Measurements from ENCODE around the gene SERF2. TPM values are rescaled to one million over a fixed set of nuclear protein-coding genes. Genes with fewer than 3 reads are reported as not detected.
"Not testable (repeated sequence)": the region's sequence is repeated elsewhere in the genome, so short reads cannot be mapped to it uniquely, and the experiment has no call there.

Gene SERF2
- total RNA-seq, 4 donors from 2014 or later = 520 to 903 (median 765) TPM

DNA sequence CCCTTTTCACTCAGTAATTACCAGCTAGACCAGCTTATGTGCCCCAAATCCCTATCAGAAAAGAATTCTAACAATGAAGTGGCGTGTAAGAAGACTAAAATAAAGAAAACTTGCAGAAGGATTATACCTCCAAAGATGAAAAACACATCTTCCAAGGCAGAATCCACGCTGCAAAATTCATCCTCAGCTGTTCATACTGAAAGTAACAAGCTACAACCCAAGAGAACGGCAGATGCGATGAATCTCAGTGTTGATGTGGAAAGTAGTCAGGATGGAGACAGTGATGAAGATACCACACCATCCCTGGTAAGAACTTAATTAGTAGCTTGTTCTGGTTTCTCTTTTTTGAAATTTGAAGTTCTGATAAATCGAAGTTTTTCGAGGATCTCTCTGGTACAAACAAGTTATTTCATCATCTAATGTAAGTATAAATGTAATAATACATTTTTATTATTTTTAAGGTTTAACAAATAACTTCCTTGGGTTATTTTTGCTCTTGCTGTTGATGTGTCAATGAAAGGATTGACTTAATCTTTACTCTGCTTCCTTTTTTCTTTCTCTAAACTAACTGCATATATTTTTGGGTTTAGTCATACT, 36.0 kb downstream of the SERF2 start:
- intact Hi-C loops (cut with DNase I) = no loop called here
- 37 to 40% methylated on average over 6 of the region's 6 CpGs for WGBS, 2 donors
- Histone ChIP-seq H3K27ac (peak overlapping the region in 3 of 4 donors; percentile 78 to 87 (median 84)), H3K4me3 (peak overlapping the region; percentile 45 to 83 (median 60)), H3K36me3 (no peaks in the 10 kb centered on the region), H3K9me3 (no peaks in the 10 kb centered on the region), H3K27me3 (no peaks in the 10 kb centered on the region), H3K4me1 (peaks cover 20 to 53% (median 23%) of the 10 kb centered on the region in 3 donors)
- no peak for TF ChIP-seq POLR2A (IDR thresholded peaks at IDR 0.05)
- TF ChIP-seq, protein P1, sequence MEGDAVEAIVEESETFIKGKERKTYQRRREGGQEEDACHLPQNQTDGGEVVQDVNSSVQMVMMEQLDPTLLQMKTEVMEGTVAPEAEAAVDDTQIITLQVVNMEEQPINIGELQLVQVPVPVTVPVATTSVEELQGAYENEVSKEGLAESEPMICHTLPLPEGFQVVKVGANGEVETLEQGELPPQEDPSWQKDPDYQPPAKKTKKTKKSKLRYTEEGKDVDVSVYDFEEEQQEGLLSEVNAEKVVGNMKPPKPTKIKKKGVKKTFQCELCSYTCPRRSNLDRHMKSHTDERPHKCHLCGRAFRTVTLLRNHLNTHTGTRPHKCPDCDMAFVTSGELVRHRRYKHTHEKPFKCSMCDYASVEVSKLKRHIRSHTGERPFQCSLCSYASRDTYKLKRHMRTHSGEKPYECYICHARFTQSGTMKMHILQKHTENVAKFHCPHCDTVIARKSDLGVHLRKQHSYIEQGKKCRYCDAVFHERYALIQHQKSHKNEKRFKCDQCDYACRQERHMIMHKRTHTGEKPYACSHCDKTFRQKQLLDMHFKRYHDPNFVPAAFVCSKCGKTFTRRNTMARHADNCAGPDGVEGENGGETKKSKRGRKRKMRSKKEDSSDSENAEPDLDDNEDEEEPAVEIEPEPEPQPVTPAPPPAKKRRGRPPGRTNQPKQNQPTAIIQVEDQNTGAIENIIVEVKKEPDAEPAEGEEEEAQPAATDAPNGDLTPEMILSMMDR (IDR thresholded peaks at IDR 0.05) = no peak
- DNase-seq = no peak

DNA sequence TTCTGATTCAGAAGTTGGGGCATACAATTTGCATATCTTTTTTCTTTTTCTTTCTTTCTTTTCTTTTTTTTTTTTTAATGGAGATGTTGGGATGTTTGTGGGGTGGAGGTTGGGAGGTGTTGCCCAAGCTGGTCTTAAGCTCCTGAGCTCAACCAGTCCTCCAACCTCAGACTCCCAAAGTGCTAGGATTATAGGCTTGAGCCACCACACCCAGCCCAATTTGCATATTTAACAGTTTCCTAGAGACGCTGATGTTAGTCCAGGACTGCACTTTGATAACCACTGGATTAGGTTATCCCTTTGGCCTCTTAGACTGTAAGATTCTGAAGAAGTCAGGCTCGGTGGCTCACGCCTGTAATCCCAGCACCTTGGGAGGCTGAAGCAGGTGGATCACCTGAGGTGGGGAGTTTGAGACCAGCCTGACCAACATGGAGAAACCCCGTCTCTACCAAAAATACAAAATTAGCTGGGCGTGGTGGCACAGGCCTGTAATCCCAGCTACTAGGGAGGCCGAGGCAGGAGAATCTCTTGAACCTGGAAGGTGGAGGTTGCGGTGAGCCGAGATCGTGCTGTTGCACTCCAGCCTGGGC, 37.9 kb downstream of the SERF2 start:
- Histone ChIP-seq H3K36me3 (peaks cover 0 to 10% (median 0%) of the 10 kb centered on the region in 3 donors), H3K4me1 (peaks cover 10 to 40% (median 17%) of the 10 kb centered on the region in 3 donors)
- DNase-seq; H3K27ac ChIP-seq; H3K4me3 ChIP-seq; intact Hi-C loops (cut with DNase I); H3K27me3 ChIP-seq; H3K9me3 ChIP-seq: not testable (repeated sequence)
- WGBS, 2 donors = 88 to 91% methylated on average over 7 to 8 of the region's 9 CpGs

DNA sequence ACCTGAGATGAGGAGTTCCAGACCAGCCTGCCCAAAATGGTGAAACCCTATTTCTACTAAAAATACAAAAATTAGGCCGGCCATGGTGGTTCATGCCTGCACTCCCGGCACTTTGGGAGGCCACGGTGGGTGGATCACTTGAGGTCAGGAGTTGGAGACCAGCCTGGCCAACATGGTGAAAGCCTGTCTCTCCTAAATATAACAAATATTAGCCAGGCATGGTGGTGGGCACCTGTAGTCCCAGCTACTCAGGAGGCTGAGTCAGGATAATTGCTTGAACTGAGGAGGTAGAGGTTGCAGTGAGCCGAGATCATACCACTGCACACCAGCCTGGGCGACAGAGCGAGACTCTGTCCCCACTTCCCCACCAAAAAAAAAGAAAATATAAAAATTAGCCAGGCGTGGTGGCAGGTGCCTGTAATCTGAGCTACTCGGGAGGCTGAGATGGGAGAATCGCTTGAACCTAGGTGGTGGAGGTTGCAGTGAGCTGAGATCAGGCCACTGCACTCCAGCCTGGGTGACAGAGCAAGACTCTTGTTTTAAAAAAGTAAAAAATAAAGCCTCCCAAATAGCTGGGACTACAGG, 38.7 kb downstream of the SERF2 start:
- H3K4me3 ChIP-seq; H3K27ac ChIP-seq; DNase-seq; intact Hi-C loops (cut with DNase I); H3K27me3 ChIP-seq; H3K9me3 ChIP-seq: not testable (repeated sequence)
- 86 to 95% methylated on average over 7 to 9 of the region's 9 CpGs for WGBS, 2 donors
- Histone ChIP-seq H3K4me1 (peaks cover 9 to 35% (median 17%) of the 10 kb centered on the region in 3 donors), H3K36me3 (peaks cover 0 to 18% (median 0%) of the 10 kb centered on the region in 3 donors)

DNA sequence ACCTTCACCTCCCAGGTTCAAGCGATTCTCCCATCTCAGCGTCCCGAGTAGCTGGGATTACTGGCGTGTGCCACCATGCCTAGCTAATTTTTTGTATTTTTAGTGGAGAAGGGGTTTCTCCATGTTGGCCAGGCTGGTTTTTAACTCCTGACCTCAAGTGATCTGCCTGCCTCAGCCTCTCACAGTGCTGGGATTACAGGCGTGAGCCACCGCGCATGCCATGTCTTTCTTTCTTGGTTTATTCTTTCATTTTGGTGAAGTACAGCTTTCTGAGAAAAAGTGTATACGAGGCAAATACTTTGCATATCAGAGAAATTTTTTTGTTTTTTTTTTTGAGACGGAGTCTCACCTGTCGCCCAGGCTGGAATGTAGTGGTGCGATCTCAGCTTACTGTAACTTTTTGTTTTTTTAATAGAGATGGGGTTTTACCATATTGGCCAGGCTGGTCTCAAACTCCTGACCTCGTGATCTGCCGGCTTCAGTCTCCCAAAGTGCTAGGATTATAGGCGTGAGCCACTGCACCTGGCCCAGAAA, 39.5 kb downstream of the SERF2 start:
- 81 to 85% methylated on average over 14 of the region's 14 CpGs for WGBS, 2 donors
- DNase-seq; H3K4me3 ChIP-seq; H3K9me3 ChIP-seq; H3K27ac ChIP-seq; intact Hi-C loops (cut with DNase I); H3K27me3 ChIP-seq: not testable (repeated sequence)
- Histone ChIP-seq H3K36me3 (peaks cover 0 to 26% (median 0%) of the 10 kb centered on the region in 3 donors), H3K4me1 (peaks cover 3 to 27% (median 10%) of the 10 kb centered on the region in 3 donors)

DNA sequence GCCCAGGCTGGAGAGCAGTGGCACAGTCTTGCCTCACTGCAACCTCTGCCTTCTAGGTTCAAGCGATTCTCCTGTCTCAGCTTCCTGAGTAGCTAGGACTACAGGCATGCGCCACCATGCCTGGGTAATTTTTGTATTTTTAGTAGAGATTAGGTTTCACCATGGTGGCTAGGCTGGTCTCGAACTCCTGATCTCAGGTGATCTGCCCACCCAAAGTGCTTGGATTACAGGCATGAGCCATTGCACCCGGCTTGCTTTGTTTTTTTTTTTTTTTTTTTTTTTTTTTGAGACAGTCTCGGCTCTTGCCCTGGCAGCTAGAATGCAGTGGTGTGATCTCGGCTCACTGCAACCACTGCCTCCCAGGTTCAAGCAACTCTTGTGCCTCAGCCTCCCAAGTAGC, 40.4 kb downstream of the SERF2 start:
- H3K4me3 ChIP-seq; H3K27ac ChIP-seq; intact Hi-C loops (cut with DNase I); H3K27me3 ChIP-seq; DNase-seq; H3K9me3 ChIP-seq: not testable (repeated sequence)
- Histone ChIP-seq H3K36me3 (peaks cover 0 to 33% (median 0%) of the 10 kb centered on the region in 3 donors), H3K4me1 (peaks cover 3 to 18% (median 7%) of the 10 kb centered on the region in 3 donors)
- WGBS, 2 donors = 76 to 93% methylated on average over 4 to 5 of the region's 6 CpGs

DNA sequence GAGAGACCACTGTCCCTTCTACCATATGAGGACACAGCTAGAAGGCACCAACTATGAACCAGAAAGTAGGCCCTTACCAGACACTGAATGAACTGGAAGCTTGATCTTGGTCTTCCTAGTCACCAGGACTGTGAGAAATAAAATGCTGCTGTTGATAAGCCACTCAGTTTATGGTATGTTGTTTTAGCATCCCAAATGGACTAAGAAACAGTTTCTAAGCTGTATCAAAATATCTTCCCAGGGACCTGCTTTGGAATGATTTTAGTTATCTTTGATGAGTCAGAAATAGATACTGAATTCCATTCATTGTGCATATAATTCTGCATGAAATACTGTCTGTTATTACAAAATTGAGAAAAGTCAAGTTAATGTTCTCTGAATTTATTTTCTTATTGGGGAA, 53.3 kb downstream of the SERF2 start:
- TF ChIP-seq POLR2A (IDR thresholded peaks at IDR 0.05) = no peak
- TF ChIP-seq, protein P1 (IDR thresholded peaks at IDR 0.05) = no peak
- no peaks in the 10 kb centered on the region for H3K4me1 ChIP-seq
- H3K4me3 ChIP-seq = no peak overlapping the region
- no peaks in the 10 kb centered on the region for H3K9me3 ChIP-seq
- H3K27me3 ChIP-seq = no peaks in the 10 kb centered on the region
- H3K36me3 ChIP-seq = peaks cover 0 to 81% (median 5%) of the 10 kb centered on the region in 3 donors
- intact Hi-C loops (cut with DNase I) = no loop called here
- no peak for DNase-seq
- no peak overlapping the region for H3K27ac ChIP-seq

Small RNAs within 50 kb of the gene (small RNA-seq; reads per million reads assigned to genes)
- 0 reads per million in 4 donors for gene MIR1282

Other genes starting within 250 kb of the SERF2 start
- gene PPIP5K1, start 202.1 kb upstream of the SERF2 start, total RNA-seq = 10 to 100 TPM; 21.4 to 33.0 (median 26.7) TPM
- 100 to 1,000 TPM in 2 of 4 donors, 10 to 100 TPM in 2; 60.7 to 159 (median 87.4) TPM for gene CKMT1B, start 198.3 kb upstream of the SERF2 start, total RNA-seq
- gene STRC, start 173.5 kb upstream of the SERF2 start, total RNA-seq = 1 to 10 TPM in 1 of 4 donors, under 1 TPM in 1, not detected in 2; 0.03 to 1.1 TPM
- gene CATSPER2, start 143.5 kb upstream of the SERF2 start, total RNA-seq = 1 to 10 TPM in 3 of 4 donors, not detected in 1; 2.4 to 3.8 (median 2.7) TPM
- gene CKMT1A, start 98.5 kb upstream of the SERF2 start, total RNA-seq = 100 to 1,000 TPM in 2 of 4 donors, 10 to 100 TPM in 2; 53.1 to 128 (median 93.6) TPM
- 100 to 1,000 TPM in 3 of 4 donors, 10 to 100 TPM in 1; 74.6 to 155 (median 129) TPM for gene PDIA3, start 45.9 kb upstream of the SERF2 start, total RNA-seq
- 10 to 100 TPM; 16.9 to 40.4 (median 29.9) TPM for gene ELL3, start 15.4 kb upstream of the SERF2 start, total RNA-seq
- under 1 TPM in 1 of 4 donors, not detected in 3; 0.19 TPM for gene SERINC4, start 7.9 kb downstream of the SERF2 start, total RNA-seq
- gene HYPK, start 8.3 kb downstream of the SERF2 start, total RNA-seq = 1 to 10 TPM; 2.0 to 9.3 (median 5.8) TPM
- gene MFAP1, start 32.4 kb downstream of the SERF2 start, total RNA-seq = 10 to 100 TPM; 14.5 to 21.6 (median 18.4) TPM
- gene WDR76, start 34.7 kb downstream of the SERF2 start, total RNA-seq = 10 to 100 TPM in 2 of 4 donors, 1 to 10 TPM in 2; 4.6 to 15.8 (median 10.3) TPM